ENCODE measurements around the gene GPN2.

GRCh38 chr1:26862781-26863684 lies 27.1 kb downstream of the GPN2 start, which contains the start of gene SFN:
- TF ChIP-seq POLR2AphosphoS5 (IDR thresholded peaks at IDR 0.05; ENCODE audit: low read depth, low read length), result no peak
- no peak for TF ChIP-seq PAX5 (IDR thresholded peaks at IDR 0.05; ENCODE audit: insufficient read depth, low read length, severe bottlenecking)

All from GM12891 (cell line).